HCT116 (cell line): ENCODE results near the gene ZDHHC14. TPM values are rescaled to one million over a fixed set of nuclear protein-coding genes. Genes with fewer than 3 reads are reported as not detected.

Experiments
- ATAC-seq: fragments of 200-7000 bp; cut with Tn5 transposase; 2 replicates; pipeline ENCODE4 v1.9.1; 2020; ENCODE audit warnings: mild to moderate bottlenecking, moderate library complexity
- BruUV-seq: library from RNA; stranded (reverse); fragments of 400-500 nt; replicated peaks from 2 replicates; lab custom pipeline; 2021; lab: Mats Ljungman, UMichigan
- CTCF ChIA-PET: fragments of 300-600 bp; sonication (Branson Sonifier 250); formaldehyde crosslinking; loops from one replicate; lab custom pipeline; 2021; ENCODE audit warnings: antibody characterized with exemption; lab: Charles Lee
- POLR2A ChIA-PET: fragments of 300-600, 350-600 bp; sonication (Branson Sonifier 250); formaldehyde crosslinking; loops from one replicate; lab custom pipeline; 2021; ENCODE audit warnings: antibody characterized with exemption; lab: Charles Lee
- RAD21 ChIA-PET, 2 experiments: fragments of 300-600 bp; sonication (Branson Sonifier 250); formaldehyde crosslinking; loops; one replicate each; lab custom pipeline; 2023; ENCODE audit warnings: low total read pairs in 2 of 2; ENCODE audit not compliant: uncharacterized antibody in 2 of 2, unreplicated experiment in 2 of 2, low non-redundant PET in 1 of 2; lab: Charles Lee
- DNase-seq: peaks from one replicate; pipeline ENCODE4 v3.0.0-alpha.2; 2010; ENCODE audit warnings: low read depth, low spot score
- H2AFZ ChIP-seq: fragments of 200-600 bp; shearing (Covaris generic), sonication (generic); 2 replicates; pipeline ENCODE4 v1.6.1; 2017; ENCODE audit warnings: low read depth, mixed run types, mixed read lengths, antibody characterized with exemption, low read length; ENCODE audit not compliant: poor library complexity, severe bottlenecking
- H3K27ac ChIP-seq: 2 replicates; pipeline ENCODE4 v1.5.1; 2012; ENCODE audit warnings: low read depth, low read length
- H3K27me3 ChIP-seq: fragments of 200-600 bp; sonication (generic); 2 replicates; pipeline ENCODE4 v1.6.1; 2016; ENCODE audit warnings: mixed run types, low read length, mixed read lengths; ENCODE audit not compliant: insufficient read depth
- H3K36me3 ChIP-seq, 2 experiments: fragments of 200-500 bp in 1 of 2; fragments of 200-600 bp in 1 of 2; sonication (Bioruptor generic) in 1 of 2; sonication (generic) in 1 of 2; 2 replicates each; pipeline versions ENCODE4 v1.5.1 to v1.6.1; 2014 to 2016; ENCODE audit warnings: low read length in 2 of 2, inconsistent platforms in 1 of 2, mixed read lengths in 1 of 2, mixed run types in 1 of 2; ENCODE audit not compliant: insufficient read depth in 2 of 2, control insufficient read depth in 1 of 2
- H3K4me1 ChIP-seq, 2 experiments: fragments of 200-600 bp in 1 of 2; sonication (generic) in 1 of 2; 2 replicates each; pipeline versions ENCODE4 v1.5.1 to v1.6.1; 2012 to 2017; ENCODE audit warnings: low read length in 2 of 2, inconsistent platforms in 1 of 2, mild to moderate bottlenecking in 1 of 2, mixed read lengths in 1 of 2, mixed run types in 1 of 2, moderate library complexity in 1 of 2; ENCODE audit not compliant: insufficient read depth in 2 of 2, control insufficient read depth in 1 of 2
- H3K4me2 ChIP-seq: fragments of 200-600 bp; sonication (generic); 2 replicates; pipeline ENCODE4 v1.6.1; 2017; ENCODE audit warnings: mixed run types, low read length, mixed read lengths
- H3K4me3 ChIP-seq, 2 experiments: fragments of 200-600 bp in 1 of 2; sonication (generic) in 1 of 2; replicated peaks in 1 of 2; 2 replicates each; pipeline ENCODE4 v1.5.1; 2011 to 2016; ENCODE audit warnings: low read length in 2 of 2, control low read depth in 1 of 2, low read depth in 1 of 2, mild to moderate bottlenecking in 1 of 2, mixed read lengths in 1 of 2, mixed run types in 1 of 2
- H3K79me2 ChIP-seq: fragments of 200-600 bp; sonication (generic); 2 replicates; pipeline ENCODE4 v1.6.1; 2017; ENCODE audit warnings: mild to moderate bottlenecking, mixed run types, low read length, moderate library complexity, mixed read lengths; ENCODE audit not compliant: insufficient read depth
- H3K9ac ChIP-seq: fragments of 200-600 bp; sonication (generic); 2 replicates; pipeline ENCODE4 v1.6.1; 2016; ENCODE audit warnings: low read length, mixed read lengths
- H3K9me2 ChIP-seq: fragments of 200-600 bp; sonication (generic), shearing (Covaris generic); 2 replicates; pipeline ENCODE4 v1.6.1; 2017; ENCODE audit warnings: mixed run types, mild to moderate bottlenecking, moderate library complexity; ENCODE audit not compliant: insufficient read depth
- H3K9me3 ChIP-seq, 2 experiments: fragments of 200-500 bp in 1 of 2; fragments of 200-600 bp in 1 of 2; sonication (Bioruptor generic) in 1 of 2; sonication (generic) in 1 of 2; 2 replicates each; pipeline ENCODE4 v1.6.1; 2014 to 2017; ENCODE audit warnings: low read length in 2 of 2, mixed read lengths in 2 of 2, inconsistent platforms in 1 of 2, low read depth in 1 of 2, mild to moderate bottlenecking in 1 of 2, mixed run types in 1 of 2, moderate library complexity in 1 of 2; ENCODE audit not compliant: control insufficient read depth in 1 of 2, insufficient read depth in 1 of 2
- H4K20me1 ChIP-seq: fragments of 200-600 bp; sonication (generic), shearing (Covaris generic); 2 replicates; pipeline ENCODE4 v1.6.1; 2017; ENCODE audit warnings: mixed run types, mild to moderate bottlenecking, moderate library complexity; ENCODE audit not compliant: insufficient read depth
- CBX3 ChIP-seq: IDR thresholded peaks from 2 replicates; pipeline ENCODE4 v1.6.1; 2012; ENCODE audit warnings: low read depth
- CEBPB ChIP-seq: IDR thresholded peaks from 2 replicates; pipeline ENCODE4 v1.6.1; 2012; ENCODE audit warnings: low read depth
- ELF1 ChIP-seq: IDR thresholded peaks from 2 replicates; pipeline ENCODE4 v1.6.1; 2012; ENCODE audit warnings: low read depth, borderline replicate concordance
- EZH2phosphoT487 ChIP-seq: fragments of 200-600 bp; IDR thresholded peaks from 2 replicates; pipeline ENCODE4 v1.6.1; 2018; ENCODE audit warnings: antibody characterized with exemption, borderline replicate concordance
- POLR2A ChIP-seq: IDR thresholded peaks from 2 replicates; pipeline ENCODE4 v1.7.0; 2011; ENCODE audit warnings: borderline replicate concordance; ENCODE audit not compliant: insufficient read depth, insufficient read length; ENCODE audit errors: extremely low read depth
- RAD21 ChIP-seq: IDR thresholded peaks from 2 replicates; pipeline ENCODE4 v1.6.1; 2012; ENCODE audit warnings: low read depth, mild to moderate bottlenecking
- SP1 ChIP-seq: IDR thresholded peaks from 2 replicates; pipeline ENCODE4 v1.6.1; 2012; ENCODE audit warnings: low read depth
- TCF7L2 ChIP-seq: IDR thresholded peaks from 2 replicates; pipeline ENCODE4 v1.7.0; 2011; ENCODE audit warnings: borderline replicate concordance, inconsistent platforms; ENCODE audit not compliant: insufficient read depth, insufficient read length; ENCODE audit errors: extremely low read depth
- YY1 ChIP-seq: IDR thresholded peaks from 2 replicates; pipeline ENCODE4 v1.6.1; 2011; ENCODE audit warnings: low read length, low read depth, moderate library complexity, mild to moderate bottlenecking; ENCODE audit not compliant: insufficient replicate concordance; ENCODE audit errors: extremely low read depth
- ZNF274 ChIP-seq: fragments of 200-500 bp; sonication (Bioruptor generic); IDR thresholded peaks from 2 replicates; pipeline ENCODE4 v1.6.1; 2014; ENCODE audit warnings: mild to moderate bottlenecking, low read depth, low read length, inconsistent platforms
- intact Hi-C: fragments of 100-400 bp; cut with micrococcal nuclease; formaldehyde crosslinking; loops from 2 replicates; pipeline ENCODE4 v1.10.0; 2022
- total RNA-seq: library from RNA; stranded (reverse); gene quantifications from one replicate; pipeline ENCODE4 v1.2.1, GENCODE V29; 2021; ENCODE audit not compliant: unreplicated experiment
- TF ChIP-seq, protein P1 (sequence below): IDR thresholded peaks from 2 replicates; pipeline ENCODE4 v1.6.1; 2011; ENCODE audit warnings: mild to moderate bottlenecking, low read length, moderate library complexity; ENCODE audit not compliant: insufficient replicate concordance; ENCODE audit errors: extremely low read depth
- TF ChIP-seq, protein P2 (sequence below): IDR thresholded peaks from 2 replicates; pipeline ENCODE4 v1.6.1; 2012; ENCODE audit warnings: low read depth

Gene ZDHHC14
- total RNA-seq, 1 experiment from 2014 or later: 5.3 TPM

DNA sequence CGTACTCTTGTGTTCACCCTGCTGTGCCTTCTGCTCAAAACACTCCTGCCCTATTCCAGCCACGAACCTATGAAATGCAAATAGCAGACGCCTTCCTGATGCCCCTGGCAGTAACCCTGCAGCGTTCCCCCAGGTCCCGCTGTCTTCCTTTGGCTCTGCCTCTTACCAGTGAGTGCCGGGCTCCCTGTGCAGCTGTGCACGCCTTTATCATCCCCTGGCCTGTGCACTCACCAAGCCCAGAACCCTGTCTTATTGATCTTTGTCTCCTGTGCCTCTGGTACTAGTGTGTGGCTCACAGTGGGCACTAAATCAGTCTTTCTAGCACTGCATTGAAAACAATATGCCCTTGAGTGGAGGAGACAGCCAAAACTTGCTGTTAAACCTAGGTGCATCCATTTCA, 19.7 kb downstream of the ZDHHC14 start:
- Histone ChIP-seq H3K27me3 (no peaks in the 10 kb centered on the region), H3K4me2 (no peak overlapping the region), H3K27ac (no peak overlapping the region), H3K36me3 (no peaks in the 10 kb centered on the region), H3K4me3 (no peak overlapping the region), H3K9me2 (no peaks in the 10 kb centered on the region), H4K20me1 (no peaks in the 10 kb centered on the region), H3K9me3 (no peaks in the 10 kb centered on the region), H2AFZ (no peak overlapping the region), H3K79me2 (no peaks in the 10 kb centered on the region), H3K4me1 (no peaks in the 10 kb centered on the region), H3K9ac (no peak overlapping the region)
- TF ChIP-seq ELF1 (no peak), CBX3 (no peak), YY1 (no peak)
- TF ChIP-seq, protein P1, sequence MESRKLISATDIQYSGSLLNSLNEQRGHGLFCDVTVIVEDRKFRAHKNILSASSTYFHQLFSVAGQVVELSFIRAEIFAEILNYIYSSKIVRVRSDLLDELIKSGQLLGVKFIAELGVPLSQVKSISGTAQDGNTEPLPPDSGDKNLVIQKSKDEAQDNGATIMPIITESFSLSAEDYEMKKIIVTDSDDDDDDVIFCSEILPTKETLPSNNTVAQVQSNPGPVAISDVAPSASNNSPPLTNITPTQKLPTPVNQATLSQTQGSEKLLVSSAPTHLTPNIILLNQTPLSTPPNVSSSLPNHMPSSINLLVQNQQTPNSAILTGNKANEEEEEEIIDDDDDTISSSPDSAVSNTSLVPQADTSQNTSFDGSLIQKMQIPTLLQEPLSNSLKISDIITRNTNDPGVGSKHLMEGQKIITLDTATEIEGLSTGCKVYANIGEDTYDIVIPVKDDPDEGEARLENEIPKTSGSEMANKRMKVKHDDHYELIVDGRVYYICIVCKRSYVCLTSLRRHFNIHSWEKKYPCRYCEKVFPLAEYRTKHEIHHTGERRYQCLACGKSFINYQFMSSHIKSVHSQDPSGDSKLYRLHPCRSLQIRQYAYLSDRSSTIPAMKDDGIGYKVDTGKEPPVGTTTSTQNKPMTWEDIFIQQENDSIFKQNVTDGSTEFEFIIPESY: no peak
- no peak for DNase-seq
- ChIA-PET POLR2A (no interaction called here), RAD21 (no interaction called here), CTCF (no interaction called here)
- intact Hi-C loops: no loop called here
- no TSS peak for BruUV-seq
- ATAC-seq: no peak

DNA sequence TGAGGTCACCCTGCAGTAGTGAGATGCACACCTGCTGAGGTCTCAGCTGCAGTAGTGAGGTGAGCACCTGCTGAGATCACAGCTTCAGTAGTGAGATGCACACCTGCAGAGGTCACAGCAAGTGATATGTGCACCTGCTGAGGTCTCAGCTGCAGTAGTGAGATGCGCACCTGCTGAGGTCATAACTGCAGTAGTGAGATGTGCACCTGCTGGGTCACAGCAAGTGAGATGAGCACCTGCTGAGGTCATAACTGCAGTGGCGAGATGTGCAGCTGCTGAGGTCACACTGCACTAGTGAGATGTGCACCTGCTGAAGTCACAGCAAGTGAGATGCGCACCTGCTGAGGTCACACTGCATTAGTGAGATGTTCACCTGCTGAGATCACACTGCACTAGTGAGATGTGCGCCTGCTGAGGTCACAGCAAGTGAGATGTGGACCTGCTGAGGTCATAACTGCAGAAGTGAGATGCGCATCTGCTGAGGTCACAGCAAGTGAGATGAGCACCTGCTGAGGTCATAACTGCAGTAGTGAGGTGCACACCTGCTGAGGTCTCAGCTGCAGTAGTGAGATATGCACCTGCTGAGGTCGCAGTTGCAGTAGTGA, 20.8 kb downstream of the ZDHHC14 start:
- H2AFZ ChIP-seq: no peak overlapping the region
- no peaks in the 10 kb centered on the region for H3K9me3 ChIP-seq
- H3K9ac ChIP-seq: no peak overlapping the region
- H3K4me2 ChIP-seq: no peak overlapping the region
- ATAC-seq: no peak
- no peaks in the 10 kb centered on the region for H3K79me2 ChIP-seq
- no peak overlapping the region for H3K4me3 ChIP-seq
- no peaks in the 10 kb centered on the region for H3K9me2 ChIP-seq
- no peaks in the 10 kb centered on the region for H3K27me3 ChIP-seq
- H3K27ac ChIP-seq: no peak overlapping the region
- DNase-seq: no peak
- POLR2A ChIA-PET: no interaction called here
- RAD21 ChIA-PET: no interaction called here
- no peaks in the 10 kb centered on the region for H4K20me1 ChIP-seq
- H3K36me3 ChIP-seq: no peaks in the 10 kb centered on the region
- H3K4me1 ChIP-seq: peaks cover 0 to 4% of the 10 kb centered on the region in 2 experiments; a peak in 1 of 4 replicates
- CTCF ChIA-PET: no interaction called here
- no TSS peak for BruUV-seq
- intact Hi-C loops: no loop called here
- TF ChIP-seq TCF7L2 (no peak), EZH2phosphoT487 (no peak), SP1 (no peak), POLR2A (no peak), ZNF274 (no peak), RAD21 (no peak), CEBPB (no peak)
- TF ChIP-seq, protein P2, sequence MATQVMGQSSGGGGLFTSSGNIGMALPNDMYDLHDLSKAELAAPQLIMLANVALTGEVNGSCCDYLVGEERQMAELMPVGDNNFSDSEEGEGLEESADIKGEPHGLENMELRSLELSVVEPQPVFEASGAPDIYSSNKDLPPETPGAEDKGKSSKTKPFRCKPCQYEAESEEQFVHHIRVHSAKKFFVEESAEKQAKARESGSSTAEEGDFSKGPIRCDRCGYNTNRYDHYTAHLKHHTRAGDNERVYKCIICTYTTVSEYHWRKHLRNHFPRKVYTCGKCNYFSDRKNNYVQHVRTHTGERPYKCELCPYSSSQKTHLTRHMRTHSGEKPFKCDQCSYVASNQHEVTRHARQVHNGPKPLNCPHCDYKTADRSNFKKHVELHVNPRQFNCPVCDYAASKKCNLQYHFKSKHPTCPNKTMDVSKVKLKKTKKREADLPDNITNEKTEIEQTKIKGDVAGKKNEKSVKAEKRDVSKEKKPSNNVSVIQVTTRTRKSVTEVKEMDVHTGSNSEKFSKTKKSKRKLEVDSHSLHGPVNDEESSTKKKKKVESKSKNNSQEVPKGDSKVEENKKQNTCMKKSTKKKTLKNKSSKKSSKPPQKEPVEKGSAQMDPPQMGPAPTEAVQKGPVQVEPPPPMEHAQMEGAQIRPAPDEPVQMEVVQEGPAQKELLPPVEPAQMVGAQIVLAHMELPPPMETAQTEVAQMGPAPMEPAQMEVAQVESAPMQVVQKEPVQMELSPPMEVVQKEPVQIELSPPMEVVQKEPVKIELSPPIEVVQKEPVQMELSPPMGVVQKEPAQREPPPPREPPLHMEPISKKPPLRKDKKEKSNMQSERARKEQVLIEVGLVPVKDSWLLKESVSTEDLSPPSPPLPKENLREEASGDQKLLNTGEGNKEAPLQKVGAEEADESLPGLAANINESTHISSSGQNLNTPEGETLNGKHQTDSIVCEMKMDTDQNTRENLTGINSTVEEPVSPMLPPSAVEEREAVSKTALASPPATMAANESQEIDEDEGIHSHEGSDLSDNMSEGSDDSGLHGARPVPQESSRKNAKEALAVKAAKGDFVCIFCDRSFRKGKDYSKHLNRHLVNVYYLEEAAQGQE: no peak
